Tibial artery (tissue), 4 donors: Measurements from ENCODE around the gene LIX1.

Source experiments
- DNase-seq, 2 donors: peaks; one replicate each; pipeline ENCODE4 v3.0.0-alpha.2; 2019
- H3K27ac ChIP-seq, 2 donors: fragments of 200-600 bp; sonication (generic) in 1 of 2; 1 replicate in 1 of 2; 2 replicates in 1 of 2; pipeline ENCODE4 v1.5.1; 2018 to 2019; ENCODE audit warnings: mild to moderate bottlenecking in 1 of 2
- H3K27me3 ChIP-seq, 2 donors: fragments of 200-600 bp; sonication (generic) in 1 of 2; one replicate each; pipeline versions ENCODE4 v1.5.1 to v1.6.0; 2016 to 2019
- H3K36me3 ChIP-seq, 3 donors: fragments of 200-600 bp; sonication (generic) in 2 of 3; one replicate each; pipeline ENCODE4 v1.5.1; 2016 to 2019; ENCODE audit warnings: mild to moderate bottlenecking in 2 of 3
- H3K4me1 ChIP-seq, 4 donors: fragments of 200-600 bp; sonication (generic) in 2 of 4; 1 replicate in 3 of 4; 2 replicates in 1 of 4; pipeline ENCODE4 v1.5.1; 2016 to 2019
- H3K4me3 ChIP-seq, 2 donors: fragments of 200-600 bp; sonication (generic) in 1 of 2; 1 replicate in 1 of 2; 2 replicates in 1 of 2; pipeline ENCODE4 v1.5.1; 2018 to 2019; ENCODE audit warnings: mild to moderate bottlenecking in 2 of 2
- H3K9me3 ChIP-seq, 3 donors: fragments of 200-600 bp; sonication (generic) in 1 of 3; one replicate each; pipeline ENCODE4 v1.5.1; 2016 to 2019
- CTCF ChIP-seq, 2 experiments: fragments of 200-600 bp in 1 of 2; fragments of 450-650 bp in 1 of 2; IDR thresholded peaks; one replicate each; pipeline ENCODE4 v1.5.1; 2017 to 2019; ENCODE audit warnings: antibody characterized with exemption in 2 of 2, mild to moderate bottlenecking in 1 of 2, moderate library complexity in 1 of 2
- intact Hi-C: fragments of 100-400 bp; cut with DNase I; formaldehyde crosslinking; loops from one replicate; pipeline ENCODE4 v1.15.0; 2023; ENCODE audit warnings: low total_unique reads

The LIX1 gene

GRCh38 chr5:97157689-97158088, 15.3 kb upstream of the LIX1 start:
- intact Hi-C loops, result no loop called here
- DNase-seq, result no peak
- peaks cover 0 to 10% (median 9%) of the 10 kb centered on the region in 3 donors for H3K9me3 ChIP-seq

GRCh38 chr5:97151370-97151769, 9.0 kb upstream of the LIX1 start:
- no peak for TF ChIP-seq CTCF (IDR thresholded peaks at IDR 0.05)
- no peak overlapping the region for H3K27ac ChIP-seq

More at GRCh38 chr5:97157689-97158088, 15.3 kb upstream of the LIX1 start:
- no peaks in the 10 kb centered on the region for H3K27me3 ChIP-seq
- no peaks in the 10 kb centered on the region for H3K4me1 ChIP-seq
- no peak for TF ChIP-seq CTCF (IDR thresholded peaks at IDR 0.05)
- H3K36me3 ChIP-seq, result peaks cover 10 to 33% (median 16%) of the 10 kb centered on the region in 3 donors
- H3K4me3 ChIP-seq, result no peak overlapping the region
- no peak overlapping the region for H3K27ac ChIP-seq

GRCh38 chr5:97150401-97150800, 8.0 kb upstream of the LIX1 start:
- H3K4me1 ChIP-seq, result no peaks in the 10 kb centered on the region
- no peaks in the 10 kb centered on the region for H3K9me3 ChIP-seq
- H3K27ac ChIP-seq, result no peak overlapping the region
- no peak overlapping the region for H3K4me3 ChIP-seq
- DNase-seq, result no peak
- intact Hi-C loops, result no loop called here
- H3K36me3 ChIP-seq, result no peaks in the 10 kb centered on the region
- TF ChIP-seq CTCF (IDR thresholded peaks at IDR 0.05), result no peak
- H3K27me3 ChIP-seq, result no peaks in the 10 kb centered on the region

More at GRCh38 chr5:97151370-97151769, 9.0 kb upstream of the LIX1 start:
- no peaks in the 10 kb centered on the region for H3K27me3 ChIP-seq
- H3K4me1 ChIP-seq, result no peaks in the 10 kb centered on the region
- intact Hi-C loops, result no loop called here
- no peak for DNase-seq
- no peak overlapping the region for H3K4me3 ChIP-seq
- H3K36me3 ChIP-seq, result no peaks in the 10 kb centered on the region
- no peaks in the 10 kb centered on the region for H3K9me3 ChIP-seq

GRCh38 chr5:97149709-97150108, 7.3 kb upstream of the LIX1 start:
- Histone ChIP-seq H3K27me3 (no peaks in the 10 kb centered on the region), H3K9me3 (no peaks in the 10 kb centered on the region), H3K27ac (no peak overlapping the region), H3K4me1 (no peaks in the 10 kb centered on the region), H3K36me3 (no peaks in the 10 kb centered on the region), H3K4me3 (no peak overlapping the region)
- TF ChIP-seq CTCF (IDR thresholded peaks at IDR 0.05), result no peak
- no peak for DNase-seq
- intact Hi-C loops, result no loop called here

- TF ChIP-seq CTCF (IDR thresholded peaks at IDR 0.05), result no peak
- H3K9me3 ChIP-seq, result no peaks in the 10 kb centered on the region
- intact Hi-C loops, result no loop called here
- H3K36me3 ChIP-seq, result no peaks in the 10 kb centered on the region
- no peak overlapping the region for H3K27ac ChIP-seq
- H3K4me1 ChIP-seq, result no peaks in the 10 kb centered on the region
- DNase-seq, result no peak
- H3K4me3 ChIP-seq, result no peak overlapping the region
- H3K27me3 ChIP-seq, result no peaks in the 10 kb centered on the region
Observed at GRCh38 chr5:97148288-97148687, 5.9 kb upstream of the LIX1 start.

- Histone ChIP-seq H3K27ac (no peak overlapping the region), H3K9me3 (no peaks in the 10 kb centered on the region), H3K4me1 (no peaks in the 10 kb centered on the region), H3K27me3 (peaks cover 0 to 6% of the 10 kb centered on the region in 2 donors), H3K36me3 (no peaks in the 10 kb centered on the region), H3K4me3 (no peak overlapping the region)
- no peak for DNase-seq
- no peak for TF ChIP-seq CTCF (IDR thresholded peaks at IDR 0.05)
- intact Hi-C loops, result no loop called here
Observed at GRCh38 chr5:97143704-97144103, 1.3 kb upstream of the LIX1 start.
